WI38 (cell line): ENCODE data around the gene PAIP1.
"Not testable (repeated sequence)": the region's sequence is repeated elsewhere in the genome, so short reads cannot be mapped to it uniquely, and the experiment has no call there.

Experiments
- H3K4me3 ChIP-seq: 2 replicates; pipeline ENCODE4 v1.5.1; 2011; ENCODE audit warnings: low read depth, mild to moderate bottlenecking, control low read depth, low read length
- CTCF ChIP-seq: IDR thresholded peaks from 2 replicates; pipeline ENCODE4 v1.5.1; 2012; ENCODE audit warnings: low read depth, mild to moderate bottlenecking, control low read depth, low read length

The PAIP1 gene

DNA sequence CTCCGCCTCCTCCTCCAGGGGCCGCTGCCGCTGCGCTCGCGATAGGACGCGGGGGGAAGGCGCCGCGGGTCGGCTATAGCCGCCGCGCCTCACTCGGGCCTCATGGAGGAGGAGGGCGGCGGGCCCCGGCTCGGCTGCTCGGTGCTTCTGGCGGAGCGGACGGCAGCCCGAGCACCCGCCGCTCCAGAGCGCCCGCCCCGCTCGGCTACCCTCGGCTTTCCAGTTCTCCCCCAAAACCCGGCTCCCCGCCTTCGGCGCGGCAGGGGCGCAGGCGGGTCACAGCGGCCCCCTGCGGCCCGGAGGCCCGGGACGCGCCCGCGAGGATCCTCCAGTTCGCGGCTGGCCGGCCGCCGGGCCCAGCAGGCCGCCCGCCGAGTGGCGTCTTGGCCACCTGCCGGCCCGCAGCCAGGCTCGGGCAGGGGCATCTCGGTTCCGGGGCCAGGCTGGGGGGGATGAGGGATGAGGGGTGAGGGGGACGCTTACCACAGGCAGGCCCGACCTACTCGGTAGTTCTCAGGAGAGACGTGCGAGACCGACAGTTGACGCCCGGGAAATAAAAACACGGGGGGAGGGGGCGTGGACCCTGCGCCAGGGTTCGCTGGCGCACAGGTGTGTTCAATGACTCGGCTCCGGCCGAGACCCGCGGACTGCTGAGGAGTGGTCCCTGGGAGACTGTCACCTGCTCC, at the start of gene PAIP1:
TSS of gene PAIP1 (minus strand) at position 221 of the 686 bp plus-strand sequence. CDS start 231 bp downstream, outside the sequence.
- peak within 1 kb of the TSS; percentile 93 for H3K4me3 ChIP-seq
- TF ChIP-seq CTCF, result no peak; the same call in 1 of the 2 replicates

DNA sequence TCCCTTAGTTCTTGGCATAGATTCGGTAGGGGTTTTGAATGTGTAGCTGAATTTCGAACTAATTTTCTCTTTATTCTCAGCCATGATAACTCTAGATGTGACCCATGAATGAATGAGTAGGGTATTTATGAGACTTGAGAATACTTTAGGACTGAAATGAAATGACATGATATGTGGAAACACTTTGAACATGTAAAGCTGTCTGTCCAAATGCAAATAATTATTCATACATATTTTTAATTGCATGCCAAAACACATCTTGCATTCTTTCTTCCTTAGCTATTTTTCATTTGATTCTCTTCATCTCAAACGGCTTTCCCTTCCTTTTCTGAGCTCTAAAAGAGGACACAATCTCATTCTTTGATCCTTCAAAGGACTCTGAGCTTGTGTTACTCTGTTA, 49.5 kb upstream of the PAIP1 start:
- H3K4me3 ChIP-seq, result no peak overlapping the region
- TF ChIP-seq CTCF, result no peak

DNA sequence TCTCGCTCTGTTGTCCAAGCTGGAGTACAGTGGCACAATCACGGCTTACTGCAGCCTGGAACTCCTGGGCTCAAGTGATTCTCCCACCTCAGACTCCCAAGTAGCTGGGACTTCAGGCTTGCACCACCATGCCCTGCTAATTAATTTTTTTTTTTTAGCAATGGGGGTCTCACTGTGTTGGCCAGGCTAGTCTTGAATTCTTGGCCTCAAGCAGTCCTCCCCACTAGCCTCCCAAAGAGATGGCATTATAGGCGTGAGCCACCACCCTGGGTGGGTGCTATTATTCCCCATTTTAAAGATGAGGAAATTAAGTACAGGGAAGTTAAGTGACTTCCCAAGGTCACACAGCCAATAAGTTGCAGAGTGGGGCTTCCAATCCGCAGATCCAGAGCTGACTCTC, 47.8 kb upstream of the PAIP1 start:
- H3K4me3 ChIP-seq, result no peak overlapping the region
- no peak for TF ChIP-seq CTCF

GRCh38 chr5:43603344-43604217, 46.7 kb upstream of the PAIP1 start:
- TF ChIP-seq CTCF, result no peak
- H3K4me3 ChIP-seq, result peak overlapping the region; percentile 68

- no peak for TF ChIP-seq CTCF
- H3K4me3 ChIP-seq, result peak within 1 kb of the TSS; percentile 68
Observed at GRCh38 chr5:43602461-43603343, 45.8 kb upstream of the PAIP1 start, which contains the start of gene NNT. Gene NNT, plus strand, starts transcription at chr5:43603180. Its CDS starts 6,016 bp downstream, at chr5:43609196.

DNA sequence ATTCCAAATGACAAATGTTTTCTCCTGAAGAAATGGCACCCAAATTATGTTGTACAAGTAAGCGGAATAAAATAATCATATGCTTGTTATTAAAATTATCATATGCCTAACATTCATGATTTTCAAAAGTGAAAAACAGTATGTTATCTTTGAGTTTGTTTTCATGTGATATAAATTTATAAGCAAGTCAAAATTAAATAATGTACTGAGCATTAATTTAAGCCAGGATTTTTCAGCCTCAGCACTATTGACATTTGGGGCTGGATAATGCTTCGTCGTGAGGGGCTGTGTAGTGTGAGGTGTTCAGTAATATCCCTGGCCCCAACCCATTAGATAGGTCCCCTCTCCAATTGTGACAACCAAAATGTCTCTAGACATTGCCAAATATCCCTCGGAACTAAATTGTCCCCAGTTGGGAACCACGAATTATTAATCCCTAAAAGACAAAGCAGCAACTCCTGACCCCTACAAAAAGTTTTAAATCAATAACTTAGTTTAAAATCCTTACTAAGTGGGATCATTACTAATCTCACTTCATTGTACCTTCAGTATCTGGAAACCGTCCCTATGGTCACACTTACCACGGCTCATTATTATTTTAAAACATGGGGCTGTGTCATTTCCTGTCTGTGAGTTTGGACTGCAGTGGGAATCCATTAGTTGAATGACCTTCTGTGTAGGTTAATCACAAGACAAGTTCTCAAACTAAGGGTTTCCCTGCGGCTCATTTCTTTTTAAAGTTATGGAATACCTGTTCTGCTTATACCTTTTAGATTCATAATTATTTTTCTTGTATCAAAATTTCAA, 44.8 kb upstream of the PAIP1 start:
- TF ChIP-seq CTCF, result no peak
- peak overlapping the region; percentile 68 for H3K4me3 ChIP-seq

- H3K4me3 ChIP-seq, result not testable (repeated sequence)
Observed at GRCh38 chr5:43598927-43599326, 42.0 kb upstream of the PAIP1 start.
